ENCODE data around the gene NIT2.
"Not testable (repeated sequence)": the region's sequence is repeated elsewhere in the genome, so short reads cannot be mapped to it uniquely, and the experiment has no call there.

The NIT2 gene, protein sequence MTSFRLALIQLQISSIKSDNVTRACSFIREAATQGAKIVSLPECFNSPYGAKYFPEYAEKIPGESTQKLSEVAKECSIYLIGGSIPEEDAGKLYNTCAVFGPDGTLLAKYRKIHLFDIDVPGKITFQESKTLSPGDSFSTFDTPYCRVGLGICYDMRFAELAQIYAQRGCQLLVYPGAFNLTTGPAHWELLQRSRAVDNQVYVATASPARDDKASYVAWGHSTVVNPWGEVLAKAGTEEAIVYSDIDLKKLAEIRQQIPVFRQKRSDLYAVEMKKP

GRCh38 chr3:100334488-100335351, at the start of gene NIT2:
TSS of gene NIT2 (plus strand) at chr3:100334757. CDS start at chr3:100334792, 35 bp downstream.
- peaks cover 4% of the 10 kb centered on the region for H3K36me3 Mint-ChIP-seq
- H3K27ac Mint-ChIP-seq, result peak within 1 kb of the TSS; percentile 95
- no peaks in the 10 kb centered on the region for H3K27me3 Mint-ChIP-seq
- H3K9me3 Mint-ChIP-seq (ENCODE audit: low read depth), result no peaks in the 10 kb centered on the region
- peaks cover 20% of the 10 kb centered on the region for H3K4me1 Mint-ChIP-seq (ENCODE audit: low read depth)
- peak within 1 kb of the TSS; percentile 96 for H3K4me3 Mint-ChIP-seq

GRCh38 chr3:100288288-100288894, 46.2 kb upstream of the NIT2 start:
- H3K9me3 Mint-ChIP-seq (ENCODE audit: low read depth), result no peaks in the 10 kb centered on the region
- no peak overlapping the region for H3K4me3 Mint-ChIP-seq
- no peaks in the 10 kb centered on the region for H3K27me3 Mint-ChIP-seq
- no peaks in the 10 kb centered on the region for H3K4me1 Mint-ChIP-seq (ENCODE audit: low read depth)
- H3K27ac Mint-ChIP-seq, result no peak overlapping the region
- H3K36me3 Mint-ChIP-seq, result peaks cover 13% of the 10 kb centered on the region

DNA sequence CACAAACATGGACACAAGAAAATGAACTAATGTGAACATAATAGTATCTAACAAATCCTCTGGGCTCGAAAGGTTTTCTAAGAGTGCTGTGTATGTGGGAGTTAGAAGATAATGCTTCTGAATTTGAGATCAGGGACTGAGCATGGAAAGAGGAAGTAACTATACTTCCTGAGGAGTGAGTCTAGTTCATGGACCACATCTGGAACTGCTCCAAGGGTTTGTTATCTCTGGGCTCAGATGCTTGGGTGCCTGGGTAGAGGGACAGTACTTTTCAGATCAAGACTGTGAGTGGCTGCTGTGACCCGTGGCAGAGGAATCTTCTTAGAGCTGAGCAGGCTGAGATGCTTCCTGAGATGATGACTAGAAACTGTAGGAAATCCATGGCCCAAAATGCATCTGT, 45.2 kb upstream of the NIT2 start:
- Mint-ChIP-seq H3K9me3 (ENCODE audit: low read depth) (no peaks in the 10 kb centered on the region), H3K4me1 (ENCODE audit: low read depth) (no peaks in the 10 kb centered on the region), H3K27me3 (no peaks in the 10 kb centered on the region), H3K4me3 (no peak overlapping the region), H3K27ac (no peak overlapping the region), H3K36me3 (peaks cover 11% of the 10 kb centered on the region)

DNA sequence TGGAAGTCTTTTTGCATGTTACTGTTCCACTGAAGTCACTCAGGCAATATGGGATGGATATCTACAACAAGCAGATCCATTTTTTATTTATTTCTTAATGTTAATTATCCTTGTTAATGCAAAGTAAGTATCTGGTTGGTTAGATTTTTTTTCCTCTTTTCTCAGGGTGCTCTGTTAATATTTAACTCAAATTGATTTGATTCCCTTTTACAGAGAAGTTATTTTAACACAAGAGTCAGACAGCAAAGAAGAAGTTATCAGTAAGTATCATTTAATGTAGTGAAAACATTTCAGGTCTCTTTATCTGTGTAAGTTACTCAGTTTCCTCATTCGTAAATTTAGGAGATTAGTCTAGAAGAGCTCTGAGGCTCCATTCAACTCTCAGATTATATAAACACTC, 39.5 kb upstream of the NIT2 start:
- H3K4me1 Mint-ChIP-seq (ENCODE audit: low read depth), result no peaks in the 10 kb centered on the region
- H3K36me3 Mint-ChIP-seq, result peaks cover 7% of the 10 kb centered on the region
- no peak overlapping the region for H3K4me3 Mint-ChIP-seq
- no peaks in the 10 kb centered on the region for H3K27me3 Mint-ChIP-seq
- H3K9me3 Mint-ChIP-seq (ENCODE audit: low read depth), result no peaks in the 10 kb centered on the region
- H3K27ac Mint-ChIP-seq, result no peak overlapping the region

- H3K27me3 Mint-ChIP-seq, result no peaks in the 10 kb centered on the region
- H3K4me1 Mint-ChIP-seq (ENCODE audit: low read depth), result no peaks in the 10 kb centered on the region
- H3K9me3 Mint-ChIP-seq (ENCODE audit: low read depth), result no peaks in the 10 kb centered on the region
- H3K36me3 Mint-ChIP-seq, result peaks cover 9% of the 10 kb centered on the region
- H3K4me3 Mint-ChIP-seq, result no peak overlapping the region
- no peak overlapping the region for H3K27ac Mint-ChIP-seq
Observed at GRCh38 chr3:100297784-100298183, 36.8 kb upstream of the NIT2 start.

GRCh38 chr3:100299016-100299415, 35.5 kb upstream of the NIT2 start:
- Mint-ChIP-seq H3K27me3 (no peaks in the 10 kb centered on the region), H3K27ac (no peak overlapping the region), H3K4me3 (no peak overlapping the region), H3K4me1 (ENCODE audit: low read depth) (no peaks in the 10 kb centered on the region), H3K36me3 (peaks cover 12% of the 10 kb centered on the region), H3K9me3 (ENCODE audit: low read depth) (no peaks in the 10 kb centered on the region)

- Mint-ChIP-seq H3K4me1 (ENCODE audit: low read depth) (no peaks in the 10 kb centered on the region), H3K36me3 (peaks cover 5% of the 10 kb centered on the region), H3K4me3 (no peak overlapping the region), H3K27ac (no peak overlapping the region), H3K27me3 (no peaks in the 10 kb centered on the region), H3K9me3 (ENCODE audit: low read depth) (no peaks in the 10 kb centered on the region)
Observed at GRCh38 chr3:100306695-100307094, 27.9 kb upstream of the NIT2 start.

GRCh38 chr3:100310355-100310965, 24.1 kb upstream of the NIT2 start:
- H3K4me1 Mint-ChIP-seq (ENCODE audit: low read depth), result no peaks in the 10 kb centered on the region
- H3K27me3 Mint-ChIP-seq, result no peaks in the 10 kb centered on the region
- no peaks in the 10 kb centered on the region for H3K36me3 Mint-ChIP-seq
- no peak overlapping the region for H3K27ac Mint-ChIP-seq
- no peak overlapping the region for H3K4me3 Mint-ChIP-seq
- no peaks in the 10 kb centered on the region for H3K9me3 Mint-ChIP-seq (ENCODE audit: low read depth)

- Mint-ChIP-seq H3K36me3 (no peaks in the 10 kb centered on the region), H3K9me3 (ENCODE audit: low read depth) (no peaks in the 10 kb centered on the region), H3K4me3 (no peak overlapping the region), H3K27ac (no peak overlapping the region), H3K4me1 (ENCODE audit: low read depth) (no peaks in the 10 kb centered on the region), H3K27me3 (no peaks in the 10 kb centered on the region)
Observed at GRCh38 chr3:100311011-100311410, 23.5 kb upstream of the NIT2 start.

GRCh38 chr3:100316641-100317069, 17.9 kb upstream of the NIT2 start:
- peaks cover 3% of the 10 kb centered on the region for H3K36me3 Mint-ChIP-seq
- H3K9me3 Mint-ChIP-seq (ENCODE audit: low read depth), result no peaks in the 10 kb centered on the region
- no peak overlapping the region for H3K4me3 Mint-ChIP-seq
- H3K27ac Mint-ChIP-seq, result no peak overlapping the region
- peaks cover 8% of the 10 kb centered on the region for H3K4me1 Mint-ChIP-seq (ENCODE audit: low read depth)
- H3K27me3 Mint-ChIP-seq, result no peaks in the 10 kb centered on the region

DNA sequence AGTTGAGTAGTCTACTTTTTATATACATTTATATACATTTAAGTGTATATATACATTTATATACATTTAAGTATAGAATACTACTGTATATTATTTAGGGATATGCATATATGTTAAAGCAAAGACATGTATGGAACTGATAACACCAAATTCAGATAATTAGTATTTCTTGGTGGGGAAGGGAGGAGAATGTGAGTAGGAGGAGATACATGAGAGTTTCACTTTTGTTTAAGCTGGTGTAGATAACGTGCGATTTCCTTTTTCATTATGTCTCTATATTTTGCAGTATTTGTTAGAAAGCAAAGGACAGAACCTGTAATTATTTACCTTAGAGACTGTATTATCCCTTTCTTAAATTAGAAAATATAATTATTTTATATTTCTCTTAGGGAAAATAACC, 16.6 kb upstream of the NIT2 start:
- H3K4me1 Mint-ChIP-seq (ENCODE audit: low read depth), result peaks cover 8% of the 10 kb centered on the region

DNA sequence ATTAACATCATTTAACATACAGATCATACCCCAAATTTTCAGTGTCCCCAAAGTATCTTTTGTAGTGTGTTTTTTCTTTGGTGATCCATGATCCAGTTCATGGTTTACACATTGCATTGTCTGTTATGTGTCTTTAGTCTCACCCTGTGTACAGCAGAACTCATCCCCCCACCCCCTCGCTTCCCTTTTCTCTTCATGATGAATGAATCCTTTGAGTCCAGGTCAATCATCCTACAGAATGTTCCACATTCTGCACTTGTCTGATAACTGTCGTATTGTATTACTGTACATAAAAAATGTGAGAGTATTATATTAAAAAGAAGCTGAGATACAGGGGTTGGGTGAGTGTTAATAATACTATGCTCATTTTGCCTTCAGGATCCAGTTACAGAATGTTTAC, 14.6 kb upstream of the NIT2 start:
- Mint-ChIP-seq H3K4me3 (no peak overlapping the region), H3K4me1 (ENCODE audit: low read depth) (peaks cover 8% of the 10 kb centered on the region), H3K27me3 (no peaks in the 10 kb centered on the region), H3K27ac (no peak overlapping the region), H3K36me3 (peaks cover 3% of the 10 kb centered on the region), H3K9me3 (ENCODE audit: low read depth) (no peaks in the 10 kb centered on the region)

More for the DNA sequence above, 16.6 kb upstream of the NIT2 start:
- H3K27ac Mint-ChIP-seq, result no peak overlapping the region
- H3K9me3 Mint-ChIP-seq (ENCODE audit: low read depth), result no peaks in the 10 kb centered on the region
- no peaks in the 10 kb centered on the region for H3K27me3 Mint-ChIP-seq
- no peak overlapping the region for H3K4me3 Mint-ChIP-seq
- peaks cover 3% of the 10 kb centered on the region for H3K36me3 Mint-ChIP-seq

DNA sequence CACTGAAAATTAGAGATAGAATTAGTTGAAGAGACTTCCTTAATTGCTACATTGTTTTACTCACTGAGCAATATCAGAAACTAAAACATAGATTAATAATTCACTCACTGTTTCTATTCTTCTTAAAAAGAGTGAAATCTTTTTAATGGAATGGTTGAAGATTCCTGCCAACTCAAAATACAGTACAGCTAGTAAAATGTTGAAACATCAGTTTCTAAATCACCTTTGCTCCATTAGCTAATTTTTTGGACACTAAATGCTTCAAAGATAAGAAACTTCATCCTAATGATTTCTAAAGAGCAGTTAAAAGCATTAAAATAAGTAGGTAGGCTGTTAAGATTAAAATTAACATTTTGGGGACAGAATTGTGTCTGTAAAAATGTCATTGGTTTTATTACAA, 10.5 kb upstream of the NIT2 start:
- H3K27ac Mint-ChIP-seq, result no peak overlapping the region
- H3K4me1 Mint-ChIP-seq (ENCODE audit: low read depth), result no peaks in the 10 kb centered on the region
- no peaks in the 10 kb centered on the region for H3K9me3 Mint-ChIP-seq (ENCODE audit: low read depth)
- H3K27me3 Mint-ChIP-seq, result no peaks in the 10 kb centered on the region
- peaks cover 14% of the 10 kb centered on the region for H3K36me3 Mint-ChIP-seq
- H3K4me3 Mint-ChIP-seq, result no peak overlapping the region

- Mint-ChIP-seq H3K27ac (no peak overlapping the region), H3K9me3 (ENCODE audit: low read depth) (no peaks in the 10 kb centered on the region), H3K36me3 (peaks cover 11% of the 10 kb centered on the region), H3K27me3 (no peaks in the 10 kb centered on the region), H3K4me3 (no peak overlapping the region), H3K4me1 (ENCODE audit: low read depth) (no peaks in the 10 kb centered on the region)
Observed at GRCh38 chr3:100325827-100326226, 8.7 kb upstream of the NIT2 start.

DNA sequence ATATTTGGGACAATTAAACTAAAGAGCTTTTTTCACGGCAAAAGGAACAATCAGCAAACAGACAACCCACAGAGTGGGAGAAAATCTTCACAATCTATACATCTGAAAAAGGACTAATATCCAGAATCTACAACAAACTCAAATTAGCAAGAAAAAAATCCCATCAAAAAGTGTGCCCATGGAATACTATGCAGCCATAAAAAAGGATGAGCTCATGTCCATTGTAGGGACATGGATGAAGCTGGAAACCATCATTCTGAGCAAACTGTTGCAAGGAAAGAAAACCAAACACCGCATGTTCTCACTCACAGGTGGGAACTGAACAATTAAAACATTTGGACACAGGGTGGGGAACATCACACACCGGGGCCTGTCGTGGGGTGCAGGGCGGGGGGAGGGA, 7.2 kb upstream of the NIT2 start:
- H3K4me3 Mint-ChIP-seq; H3K27me3 Mint-ChIP-seq; H3K9me3 Mint-ChIP-seq (ENCODE audit: low read depth); H3K4me1 Mint-ChIP-seq (ENCODE audit: low read depth); H3K27ac Mint-ChIP-seq: not testable (repeated sequence)
- H3K36me3 Mint-ChIP-seq, result peaks cover 11% of the 10 kb centered on the region
